Stimulated activated CD4-positive, alpha-beta T cell treated with anti-CD3 and anti-CD28 coated beads, Interleukin-12 subunit alpha, Interleukin-12 subunit beta, amount 100 ng/mL, for 24 hours (primary cell): ENCODE data around the gene KIF1C.
"Not testable (repeated sequence)": the region's sequence is repeated elsewhere in the genome, so short reads cannot be mapped to it uniquely, and the experiment has no call there.

Experiments
- DNase-seq, 2 experiments: peaks; one replicate each; pipeline ENCODE4 v3.0.0-alpha.2; 2020; ENCODE audit warnings: low read depth in 2 of 2

Gene KIF1C

GRCh38 chr17:5002121-5002788 lies 4.5 kb downstream of the KIF1C start:
- DNase-seq, result no peak

- DNase-seq, result no peak
Measured at GRCh38 chr17:5003214-5003867, 5.6 kb downstream of the KIF1C start.

- no peak for DNase-seq
Measured at GRCh38 chr17:5011928-5012327, 14.2 kb downstream of the KIF1C start.

DNA sequence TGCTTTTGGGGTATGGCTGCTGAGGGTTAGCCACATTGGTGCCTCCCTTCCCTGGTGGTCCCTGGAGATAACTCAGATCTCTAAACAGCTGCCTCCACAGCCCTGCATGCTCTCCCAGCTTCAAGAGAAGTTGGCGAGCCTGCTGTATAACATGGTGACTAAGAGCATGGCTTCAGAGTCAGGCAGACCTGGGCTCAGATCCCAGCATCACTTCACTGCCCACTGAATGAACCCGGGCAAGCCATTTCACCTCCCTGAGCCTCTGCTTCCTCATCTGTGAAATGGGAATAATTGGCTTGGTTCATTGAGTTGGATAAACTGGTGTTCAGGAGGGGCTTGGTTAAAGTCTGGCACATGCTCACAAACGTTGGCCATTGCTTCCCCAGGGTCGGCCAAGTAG lies 16.6 kb downstream of the KIF1C start:
- no peak for DNase-seq

DNA sequence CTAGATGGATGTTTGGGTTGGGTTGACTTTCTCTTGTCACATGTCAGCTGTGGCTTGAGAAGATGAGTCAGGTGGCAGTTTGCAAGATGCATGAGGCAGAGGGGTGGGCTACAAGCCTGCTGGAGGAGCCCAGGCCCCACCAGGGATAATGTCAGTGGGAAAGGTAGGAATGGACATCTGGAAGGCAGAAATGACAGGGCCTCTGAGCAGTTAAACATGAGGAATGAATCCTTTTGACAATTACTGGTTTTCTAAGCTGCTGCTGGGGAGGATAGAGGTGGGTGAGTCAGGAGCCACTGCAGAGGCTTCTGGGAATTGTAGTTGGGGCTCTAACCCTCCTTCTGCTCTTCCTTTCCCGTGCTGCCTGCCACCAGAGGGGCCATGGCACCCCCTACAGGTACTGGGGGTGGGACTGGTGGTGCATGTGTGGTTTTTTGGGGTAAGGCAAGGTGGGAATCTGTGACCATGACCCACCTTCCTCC lies 21.8 kb downstream of the KIF1C start:
- DNase-seq, result no peak

- no peak for DNase-seq
Measured at GRCh38 chr17:5020502-5021023, 22.8 kb downstream of the KIF1C start.

DNA sequence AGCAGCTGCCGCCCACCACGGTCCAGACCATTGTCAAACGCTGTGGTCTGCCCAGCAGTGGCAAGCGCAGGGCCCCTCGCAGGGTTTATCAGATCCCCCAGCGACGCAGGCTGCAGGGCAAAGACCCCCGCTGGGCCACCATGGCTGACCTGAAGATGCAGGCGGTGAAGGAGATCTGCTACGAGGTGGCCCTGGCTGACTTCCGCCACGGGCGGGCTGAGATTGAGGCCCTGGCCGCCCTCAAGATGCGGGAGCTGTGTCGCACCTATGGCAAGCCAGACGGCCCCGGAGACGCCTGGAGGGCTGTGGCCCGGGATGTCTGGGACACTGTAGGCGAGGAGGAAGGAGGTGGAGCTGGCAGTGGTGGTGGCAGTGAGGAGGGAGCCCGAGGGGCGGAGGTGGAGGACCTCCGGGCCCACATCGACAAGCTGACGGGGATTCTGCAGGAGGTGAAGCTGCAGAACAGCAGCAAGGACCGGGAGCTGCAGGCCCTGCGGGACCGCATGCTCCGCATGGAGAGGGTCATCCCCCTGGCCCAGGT lies 24.5 kb downstream of the KIF1C start:
- DNase-seq, result no peak

GRCh38 chr17:5023588-5024147 lies 25.9 kb downstream of the KIF1C start:
- DNase-seq, result no peak

DNA sequence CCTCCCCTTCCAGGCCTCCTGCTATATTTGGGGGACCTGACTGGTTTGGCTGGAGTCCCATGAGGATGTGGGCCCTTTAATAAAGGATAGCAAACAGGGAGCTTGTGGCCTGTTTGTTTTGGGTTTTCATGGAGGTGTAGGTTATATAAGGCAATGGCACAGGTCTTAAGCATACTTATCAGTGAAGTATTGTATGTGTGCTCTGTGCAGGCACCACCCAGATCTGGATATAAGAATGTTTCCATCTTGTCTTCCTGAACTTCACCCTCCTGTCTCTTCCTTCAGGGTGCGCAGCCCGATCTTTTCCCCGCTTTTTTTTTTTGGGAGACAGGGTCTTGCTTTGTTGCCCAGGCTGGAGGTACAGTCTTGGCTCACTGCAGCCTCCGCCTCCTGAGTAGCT lies 26.9 kb downstream of the KIF1C start:
- DNase-seq, result no peak

- no peak for DNase-seq
Measured at GRCh38 chr17:5027299-5027698, 29.5 kb downstream of the KIF1C start.

- DNase-seq, result no peak
Measured at GRCh38 chr17:5027916-5028315, 30.2 kb downstream of the KIF1C start.

GRCh38 chr17:5030168-5030567 lies 32.4 kb downstream of the KIF1C start:
- DNase-seq, result not testable (repeated sequence)

GRCh38 chr17:5031365-5032082 lies 33.8 kb downstream of the KIF1C start:
- peak; percentile 70 to 82 for DNase-seq

- no peak for DNase-seq
Measured at GRCh38 chr17:5032865-5033264, 35.1 kb downstream of the KIF1C start.

DNA sequence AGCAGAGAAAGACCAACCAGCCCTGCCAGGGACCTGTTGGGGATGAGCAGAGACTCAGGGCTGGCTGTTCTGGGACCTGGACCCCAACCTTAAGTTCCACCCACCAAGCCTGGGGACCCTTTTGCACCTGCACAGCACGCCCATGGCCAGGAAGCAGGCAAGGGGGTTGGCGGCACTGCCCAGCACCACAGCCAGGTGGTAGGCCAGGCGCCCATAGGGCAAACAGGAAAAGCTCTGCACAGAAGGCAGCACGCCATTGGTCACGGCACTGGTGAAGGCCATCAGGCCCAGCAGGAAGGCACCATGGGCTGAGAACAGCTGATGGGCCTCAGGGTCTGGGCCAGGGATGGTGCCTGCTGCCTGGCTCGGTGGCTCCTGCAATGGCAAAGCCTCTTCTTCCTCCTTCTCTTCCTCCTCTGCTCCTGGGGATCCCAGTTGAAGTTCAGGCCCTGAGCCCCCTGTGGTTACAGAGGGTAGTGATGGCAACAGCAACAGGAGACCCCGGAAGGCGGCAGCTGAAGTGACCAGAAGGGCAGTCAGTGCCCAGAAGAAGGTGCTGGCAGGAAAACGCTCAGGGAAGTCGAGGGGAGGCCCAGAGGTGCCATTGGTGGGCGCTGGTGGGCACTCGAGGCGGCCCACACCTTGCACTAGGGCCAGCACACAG lies 35.7 kb downstream of the KIF1C start:
- DNase-seq, result no peak

- DNase-seq, result no peak
Measured at GRCh38 chr17:5034063-5034462, 36.3 kb downstream of the KIF1C start.

DNA sequence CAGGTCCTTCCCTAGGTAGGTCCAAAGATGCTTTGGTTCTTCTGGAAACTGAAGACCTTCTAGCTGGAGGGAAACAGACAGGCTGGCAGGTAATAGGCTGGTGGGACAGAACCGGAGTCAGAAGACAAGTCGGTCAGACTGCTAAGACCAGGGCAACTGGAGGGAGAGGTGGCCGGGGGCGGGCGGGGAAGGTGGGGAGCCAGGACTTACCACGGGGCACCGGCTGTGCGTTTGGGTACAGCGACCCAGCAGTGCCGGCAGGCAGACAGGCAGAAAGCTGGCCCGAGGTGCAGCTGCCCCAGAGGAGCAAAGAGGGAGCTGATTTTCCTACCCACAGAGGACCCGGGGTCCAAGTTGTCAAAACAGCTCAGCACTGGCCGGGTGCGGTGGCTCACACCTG lies 36.9 kb downstream of the KIF1C start:
- no peak for DNase-seq

GRCh38 chr17:5035315-5035714 lies 37.6 kb downstream of the KIF1C start, which contains the start of gene SLC52A1:
Gene SLC52A1 (minus strand): TSS chr17:5035426. CDS start chr17:5034606, 820 bp downstream.
- DNase-seq, result no peak

GRCh38 chr17:5042157-5043022 lies 44.6 kb downstream of the KIF1C start:
- no peak for DNase-seq

GRCh38 chr17:5043524-5043923 lies 45.8 kb downstream of the KIF1C start:
- no peak for DNase-seq
